ENCODE measurements around the gene LITAF. TPM values are rescaled to one million over a fixed set of nuclear protein-coding genes. Genes with fewer than 3 reads are reported as not detected.

LITAF gene
- total RNA-seq, 4 donors from 2014 or later, result 31.6 to 95.0 (median 44.5) TPM

DNA sequence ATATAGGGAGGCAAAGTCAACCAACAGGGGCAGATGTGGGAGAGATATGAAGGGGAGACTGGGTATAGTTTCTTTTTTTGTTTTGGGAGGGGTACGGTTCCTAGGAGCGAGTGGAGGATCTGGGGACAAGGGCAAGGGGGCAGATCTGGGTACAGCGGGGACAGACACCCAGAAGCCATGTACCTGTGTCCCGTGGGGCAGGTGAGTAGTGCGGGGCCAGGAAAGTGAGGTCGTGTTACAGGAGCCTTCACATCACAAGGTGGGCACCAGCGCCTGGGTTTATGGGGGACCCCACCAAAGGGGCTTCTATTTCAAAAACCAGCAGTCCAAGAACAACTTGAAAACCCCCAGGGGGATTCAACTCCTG, 11.5 kb downstream of the LITAF start:
- peaks cover 0 to 60% (median 0%) of the 10 kb centered on the region in 3 donors for H3K4me1 ChIP-seq
- WGBS, 2 donors (ENCODE audit: low coverage in 1 of 2), result 94 to 100% methylated on average over 4 to 6 of the region's 7 CpGs
- H3K36me3 ChIP-seq, result no peaks in the 10 kb centered on the region
- no peak overlapping the region for H3K4me3 ChIP-seq
- H3K27ac ChIP-seq, result peak overlapping the region in 1 of 4 donors; percentile 15
- H3K9me3 ChIP-seq, result no peaks in the 10 kb centered on the region
- ATAC-seq, result no peak
- H3K27me3 ChIP-seq, result no peaks in the 10 kb centered on the region
- no peak for TF ChIP-seq CTCF (IDR thresholded peaks at IDR 0.05)
- no peak for TF ChIP-seq POLR2AphosphoS5 (IDR thresholded peaks at IDR 0.05)
- TF ChIP-seq EP300 (IDR thresholded peaks at IDR 0.05), result no peak
- TF ChIP-seq POLR2A (IDR thresholded peaks at IDR 0.05), result no peak

GRCh38 chr16:11572301-11572995, 14.3 kb downstream of the LITAF start:
- no peak for ATAC-seq
- Histone ChIP-seq H3K27me3 (no peaks in the 10 kb centered on the region), H3K4me3 (no peak overlapping the region), H3K27ac (peak overlapping the region in 2 of 4 donors; percentile 19 to 35), H3K9me3 (no peaks in the 10 kb centered on the region), H3K4me1 (peaks cover 0 to 55% (median 0%) of the 10 kb centered on the region in 3 donors), H3K36me3 (no peaks in the 10 kb centered on the region)
- 59 to 73% methylated on average over 3 to 15 of the region's 17 CpGs for WGBS, 2 donors (ENCODE audit: low coverage in 1 of 2)
- TF ChIP-seq POLR2AphosphoS5 (IDR thresholded peaks at IDR 0.05) (no peak), CTCF (IDR thresholded peaks at IDR 0.05) (no peak), EP300 (IDR thresholded peaks at IDR 0.05) (no peak), POLR2A (IDR thresholded peaks at IDR 0.05) (no peak)

DNA sequence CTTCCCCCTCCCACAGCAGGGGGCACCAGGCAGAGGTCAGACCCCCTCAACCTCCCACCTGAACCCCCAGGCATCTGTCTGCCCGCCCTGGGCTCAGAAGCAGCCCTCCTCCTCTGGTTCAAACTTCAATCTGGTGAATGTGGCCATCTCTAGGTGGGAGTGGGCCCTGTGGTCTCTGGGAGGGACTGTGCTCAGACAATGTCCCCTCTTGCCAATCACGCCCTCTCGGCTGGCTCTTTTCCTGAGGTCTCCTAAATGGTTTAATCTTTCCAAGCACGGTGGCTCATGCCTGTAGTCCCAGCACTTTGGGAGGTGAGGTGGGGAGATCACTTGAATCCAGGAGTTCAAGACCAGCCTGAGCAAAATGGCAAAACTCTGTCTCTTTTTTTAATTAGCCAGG, 15.2 kb downstream of the LITAF start:
- peak overlapping the region in 2 of 4 donors; percentile 19 to 37 for H3K27ac ChIP-seq
- peaks cover 0 to 57% (median 0%) of the 10 kb centered on the region in 3 donors for H3K4me1 ChIP-seq
- H3K27me3 ChIP-seq, result no peaks in the 10 kb centered on the region
- no peaks in the 10 kb centered on the region for H3K9me3 ChIP-seq
- TF ChIP-seq EP300 (IDR thresholded peaks at IDR 0.05), result no peak
- no peak for TF ChIP-seq POLR2AphosphoS5 (IDR thresholded peaks at IDR 0.05)
- TF ChIP-seq CTCF (IDR thresholded peaks at IDR 0.05), result no peak
- TF ChIP-seq POLR2A (IDR thresholded peaks at IDR 0.05), result no peak
- no CpG with 5 or more reads among the region's 4 CpGs for WGBS, 2 donors (ENCODE audit: low coverage in 1 of 2)
- no peaks in the 10 kb centered on the region for H3K36me3 ChIP-seq
- ATAC-seq, result no peak
- no peak overlapping the region for H3K4me3 ChIP-seq

- H3K4me3 ChIP-seq, result no peak overlapping the region
- H3K9me3 ChIP-seq, result no peaks in the 10 kb centered on the region
- H3K27ac ChIP-seq, result peak overlapping the region in 2 of 4 donors; percentile 19 to 37
- WGBS, 2 donors (ENCODE audit: low coverage in 1 of 2), result 77 to 80% methylated on average over 3 to 5 of the region's 5 CpGs
- H3K27me3 ChIP-seq, result no peaks in the 10 kb centered on the region
- no peaks in the 10 kb centered on the region for H3K36me3 ChIP-seq
- no peak for ATAC-seq
- peaks cover 0 to 52% (median 0%) of the 10 kb centered on the region in 3 donors for H3K4me1 ChIP-seq
- TF ChIP-seq POLR2A (IDR thresholded peaks at IDR 0.05), result no peak
- TF ChIP-seq POLR2AphosphoS5 (IDR thresholded peaks at IDR 0.05), result no peak
- TF ChIP-seq EP300 (IDR thresholded peaks at IDR 0.05), result no peak
- TF ChIP-seq CTCF (IDR thresholded peaks at IDR 0.05), result no peak
Measured at GRCh38 chr16:11570806-11571205, 15.9 kb downstream of the LITAF start.

- TF ChIP-seq POLR2AphosphoS5 (IDR thresholded peaks at IDR 0.05) (no peak), CTCF (IDR thresholded peaks at IDR 0.05) (no peak), EP300 (IDR thresholded peaks at IDR 0.05) (no peak), POLR2A (IDR thresholded peaks at IDR 0.05) (no peak)
- no peak overlapping the region for H3K27ac ChIP-seq
- WGBS, 2 donors (ENCODE audit: low coverage in 1 of 2), result 85% methylated on average over 5 of the region's 6 CpGs; no CpG with 5 or more reads in 1 of the 2 donors
- H3K36me3 ChIP-seq, result no peaks in the 10 kb centered on the region
- H3K27me3 ChIP-seq, result no peaks in the 10 kb centered on the region
- no peak for ATAC-seq
- no peaks in the 10 kb centered on the region for H3K9me3 ChIP-seq
- H3K4me3 ChIP-seq, result no peak overlapping the region
- H3K4me1 ChIP-seq, result peaks cover 0 to 47% (median 0%) of the 10 kb centered on the region in 3 donors
Measured at GRCh38 chr16:11570258-11570657, 16.5 kb downstream of the LITAF start.

Data from gastroesophageal sphincter (tissue), 4 donors.